Heart left ventricle (tissue), 16 donors: ENCODE data around the gene YWHAE. TPM values are rescaled to one million over a fixed set of nuclear protein-coding genes. Genes with fewer than 3 reads are reported as not detected.
"Not testable (repeated sequence)": the region's sequence is repeated elsewhere in the genome, so short reads cannot be mapped to it uniquely, and the experiment has no call there.

Experiments used
- ATAC-seq, 4 donors: fragments of 200-7000 bp; cut with Tn5 transposase; one replicate each; pipeline ENCODE4 v1.9.1; 2020 to 2022; ENCODE audit warnings: moderate library complexity in 4 of 4, mild to moderate bottlenecking in 3 of 4, moderate number of reproducible peaks in 1 of 4
- DNase-seq, 5 donors: peaks; one replicate each; pipeline ENCODE4 v3.0.0-alpha.2; 2020
- H3K27ac ChIP-seq, 12 donors: fragments of 200-600 bp; sonication (generic) in 4 of 12; one replicate each; pipeline versions ENCODE4 v1.5.0 to v1.8.0; 2016 to 2022; ENCODE audit warnings: mild to moderate bottlenecking in 2 of 12
- H3K27me3 ChIP-seq, 9 donors: fragments of 200-600 bp; sonication (generic) in 2 of 9; one replicate each; pipeline versions ENCODE4 v1.5.1 to v1.8.0; 2016 to 2022; ENCODE audit warnings: mild to moderate bottlenecking in 3 of 9
- H3K36me3 ChIP-seq, 9 donors: fragments of 200-600 bp; sonication (generic) in 2 of 9; one replicate each; pipeline versions ENCODE4 v1.5.0 to v1.8.0; 2018 to 2022; ENCODE audit warnings: mild to moderate bottlenecking in 2 of 9
- H3K4me1 ChIP-seq, 12 donors: fragments of 200-600 bp; sonication (generic) in 4 of 12; one replicate each; pipeline versions ENCODE4 v1.5.0 to v1.8.0; 2016 to 2022; ENCODE audit warnings: mild to moderate bottlenecking in 3 of 12
- H3K4me3 ChIP-seq, 12 donors: fragments of 200-600 bp; sonication (generic) in 4 of 12; one replicate each; pipeline versions ENCODE4 v1.5.0 to v1.8.0; 2017 to 2022; ENCODE audit warnings: mild to moderate bottlenecking in 9 of 12, moderate library complexity in 4 of 12
- H3K9me3 ChIP-seq, 12 donors: fragments of 200-600 bp; sonication (generic) in 4 of 12; one replicate each; pipeline versions ENCODE4 v1.5.0 to v1.8.0; 2016 to 2022; ENCODE audit warnings: mild to moderate bottlenecking in 1 of 12
- POLR2A ChIP-seq, 2 donors: fragments of 450-650 bp; IDR thresholded peaks; one replicate each; pipeline ENCODE4 v1.6.1; 2017; ENCODE audit warnings: antibody characterized with exemption in 2 of 2, mild to moderate bottlenecking in 2 of 2, moderate library complexity in 2 of 2
- WGBS, 4 donors: extraction: QIAGEN DNeasy Blood & Tissue Kit in 2 of 4; methylation state at CpG; one replicate each; pipeline versions ENCODE4 v1.1.5 to v1.1.7; 2013 to 2018; 5-methylcytosine and 5-hydroxymethylcytosine counted together
- intact Hi-C, 10 donors: fragments of 100-400 bp; cut with DNase I; formaldehyde crosslinking; loops; one replicate each; pipeline versions ENCODE4 v1.11.1 to v1.14.2; 2022
- polyA plus RNA-seq, 2 donors: library from polyadenylated mRNA; stranded (reverse); fragments of 200-250 nt; gene quantifications; one replicate each; pipeline ENCODE4 v1.2.3, GENCODE V29; 2013
- total RNA-seq, 9 donors: library from RNA; depleted of rRNA in 2 of 9; stranded (reverse); fragments of >200 nt in 2 of 9; fragmentation: NEBNext Ultra II Directional in 3 of 9; extraction: Animal tissue kit (Norgen Biotek cat#: 25700) in 3 of 9; gene quantifications; one replicate each; pipeline versions ENCODE4 v1.1.0 to v1.2.4, GENCODE V29; 2016 to 2023
- TF ChIP-seq, protein P1 (sequence below), 12 donors: fragments of 200-600 bp; sonication (generic) in 4 of 12; IDR thresholded peaks; one replicate each; pipeline versions ENCODE4 v1.5.0 to v1.8.0; 2018 to 2022; ENCODE audit warnings: antibody characterized with exemption in 12 of 12, mild to moderate bottlenecking in 5 of 12
- donor health status: ischemic (EF 13 %, LVEDD 7.1; RV severe dilation, severe dysfunction).
- donor health status: healthy with polysubstance abuse.
- donor health status: DM: no; HTN: yes; CAD: no.
- donor health status: DM: no; HTN: no; CAD: no.
- donor health status: ischemic (EF 25% LVEDD 6.9; RV normal size, moderate dysfunction).
- donor health status: ischemic (EF 25% LVEDD 5.7; RV mildly dilated, moderate dysfunction).
- donor health status: healthy.
- donor health status: DM: yes; HTN: yes; CAD: no.
- donor health status: ischemic (EF 35%, LVEDD 5.7; RV mildly dilated, moderate dysfunction).
- donor health status: nonischemic (EF 11% LVEDD 7.7; RV severe dilation, severe dysfunction).
- donor health status: DM: yes; HTN: yes; CAD: no.
- donor health status: PGD.
- donor health status: ischemic (EF 29% LVEDD 5.4; RV normal size, mild dysfunction).
- donor health status: nonischemic (EF 23%, LVEDD 6.1; RV moderate dilation, normal function).

YWHAE gene
- total and polyA plus RNA-seq, 11 donors: 401 to 1,150 (median 618) TPM

- Histone ChIP-seq H3K9me3 (no peaks in the 10 kb centered on the region), H3K27ac (peak overlapping the region in 7 of 12 donors; percentile 27 to 82 (median 72)), H3K4me1 (peaks cover 0 to 54% (median 37%) of the 10 kb centered on the region in 12 donors), H3K4me3 (no peak overlapping the region), H3K36me3 (peaks cover 0 to 31% (median 0%) of the 10 kb centered on the region in 9 donors), H3K27me3 (no peaks in the 10 kb centered on the region)
- 89 to 94% (median 92%) methylated on average over 12 of the region's 12 CpGs for WGBS, 4 donors
- TF ChIP-seq, protein P1, sequence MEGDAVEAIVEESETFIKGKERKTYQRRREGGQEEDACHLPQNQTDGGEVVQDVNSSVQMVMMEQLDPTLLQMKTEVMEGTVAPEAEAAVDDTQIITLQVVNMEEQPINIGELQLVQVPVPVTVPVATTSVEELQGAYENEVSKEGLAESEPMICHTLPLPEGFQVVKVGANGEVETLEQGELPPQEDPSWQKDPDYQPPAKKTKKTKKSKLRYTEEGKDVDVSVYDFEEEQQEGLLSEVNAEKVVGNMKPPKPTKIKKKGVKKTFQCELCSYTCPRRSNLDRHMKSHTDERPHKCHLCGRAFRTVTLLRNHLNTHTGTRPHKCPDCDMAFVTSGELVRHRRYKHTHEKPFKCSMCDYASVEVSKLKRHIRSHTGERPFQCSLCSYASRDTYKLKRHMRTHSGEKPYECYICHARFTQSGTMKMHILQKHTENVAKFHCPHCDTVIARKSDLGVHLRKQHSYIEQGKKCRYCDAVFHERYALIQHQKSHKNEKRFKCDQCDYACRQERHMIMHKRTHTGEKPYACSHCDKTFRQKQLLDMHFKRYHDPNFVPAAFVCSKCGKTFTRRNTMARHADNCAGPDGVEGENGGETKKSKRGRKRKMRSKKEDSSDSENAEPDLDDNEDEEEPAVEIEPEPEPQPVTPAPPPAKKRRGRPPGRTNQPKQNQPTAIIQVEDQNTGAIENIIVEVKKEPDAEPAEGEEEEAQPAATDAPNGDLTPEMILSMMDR (IDR thresholded peaks at IDR 0.05): no peak
- TF ChIP-seq POLR2A (IDR thresholded peaks at IDR 0.05): no peak
- no peak for ATAC-seq
- no peak for DNase-seq
- intact Hi-C loops: loop anchor here in 3 of 10 donors (5.0 kb wide), 2 partner anchors 44 to 74 kb away; partner anchors contain the start of gene YWHAE (in 2 of the 3)
These were observed 46.2 kb upstream of the YWHAE start for GRCh38 chr17:1446201-1446600.

DNA sequence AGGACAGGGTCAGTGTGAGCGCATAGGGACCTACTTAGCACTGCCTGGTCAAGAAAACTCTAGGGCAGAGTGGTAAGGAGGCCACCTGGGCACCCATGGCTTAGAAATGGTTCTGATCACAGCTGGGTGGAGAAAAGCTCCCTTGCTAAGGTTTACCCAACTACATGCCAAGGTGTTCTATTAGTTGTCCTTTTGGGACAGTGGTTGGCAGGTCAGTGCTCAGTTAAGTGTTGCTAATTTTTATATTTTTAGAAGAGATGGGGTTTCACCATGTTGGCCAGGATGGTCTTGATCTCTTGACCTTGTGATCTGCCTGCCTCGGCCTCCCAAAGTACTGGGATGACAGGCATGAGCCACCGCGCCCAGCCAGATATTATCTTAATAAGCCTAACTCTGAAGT, 45.7 kb upstream of the YWHAE start:
- H3K4me3 ChIP-seq, H3K27me3 ChIP-seq, DNase-seq, H3K9me3 ChIP-seq: not testable (repeated sequence)
- 66 to 95% (median 90%) methylated on average over 4 of the region's 4 CpGs for WGBS, 4 donors
- peaks cover 0 to 36% (median 0%) of the 10 kb centered on the region in 9 donors for H3K36me3 ChIP-seq
- peak overlapping the region in 1 of 12 donors; percentile 28 for H3K27ac ChIP-seq
- ATAC-seq: peak in 1 of 4 donors; percentile 27
- intact Hi-C loops: loop anchor here in 3 of 10 donors (5.0 kb wide), 2 partner anchors 43 to 73 kb away; partner anchors contain the start of gene YWHAE (in 2 of the 3)
- H3K4me1 ChIP-seq: peaks cover 0 to 52% (median 36%) of the 10 kb centered on the region in 12 donors

DNA sequence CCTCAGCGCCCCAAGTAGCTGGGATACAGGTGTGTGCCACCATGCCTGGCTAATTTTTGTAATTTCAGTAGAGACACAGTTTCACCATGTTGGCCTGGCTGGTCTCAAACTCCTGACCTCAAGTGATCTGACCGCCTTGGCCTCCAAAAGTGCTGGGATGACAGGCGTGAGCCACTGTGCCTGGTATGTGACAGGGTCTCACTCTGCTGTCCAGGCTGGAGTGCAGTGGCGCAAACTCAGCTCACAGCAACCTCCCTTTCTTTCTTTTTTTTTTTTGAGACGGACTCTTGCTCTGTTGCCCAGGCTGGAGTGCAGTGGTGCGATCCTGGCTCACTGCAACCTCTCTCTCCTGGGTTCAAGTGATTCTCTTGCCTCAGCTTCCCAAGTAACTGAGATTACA, 42.7 kb upstream of the YWHAE start:
- H3K27me3 ChIP-seq, H3K9me3 ChIP-seq, intact Hi-C loops, ATAC-seq, H3K4me3 ChIP-seq, H3K27ac ChIP-seq: not testable (repeated sequence)
- peak in 1 of 5 donors; percentile 9 for DNase-seq
- Histone ChIP-seq H3K4me1 (peaks cover 1 to 43% (median 25%) of the 10 kb centered on the region in 12 donors), H3K36me3 (peaks cover 0 to 31% (median 0%) of the 10 kb centered on the region in 9 donors)
- WGBS, 4 donors: 93 to 99% (median 96%) methylated on average over 6 of the region's 6 CpGs

DNA sequence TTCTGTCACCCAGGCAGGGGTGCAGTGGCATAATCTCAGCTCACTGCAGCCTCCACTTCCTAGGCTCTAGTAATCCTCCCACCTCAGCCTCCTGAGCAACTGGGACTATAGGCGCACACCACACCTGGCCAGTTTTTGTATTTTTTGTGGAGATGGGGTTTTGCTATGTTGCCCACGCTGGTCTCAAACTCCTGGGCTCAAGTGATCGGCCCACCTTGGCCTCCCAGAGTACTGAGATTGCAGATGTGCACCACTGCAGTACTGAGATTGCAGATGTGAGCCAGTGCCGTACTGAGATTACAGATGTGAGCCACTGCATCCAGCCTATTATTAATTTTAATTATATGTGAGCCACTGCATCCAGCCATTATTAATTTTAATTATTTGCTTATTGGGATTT, 42.2 kb upstream of the YWHAE start:
- DNase-seq (no peak), ATAC-seq (no peak)
- intact Hi-C loops: no loop called here
- H3K9me3 ChIP-seq: no peaks in the 10 kb centered on the region
- no peak overlapping the region for H3K4me3 ChIP-seq
- H3K4me1 ChIP-seq: peaks cover 0 to 37% (median 20%) of the 10 kb centered on the region in 12 donors
- H3K36me3 ChIP-seq: peaks cover 0 to 35% (median 1%) of the 10 kb centered on the region in 9 donors
- H3K27ac ChIP-seq: no peak overlapping the region
- TF ChIP-seq, protein P1 (IDR thresholded peaks at IDR 0.05): no peak
- no peak for TF ChIP-seq POLR2A (IDR thresholded peaks at IDR 0.05)
- WGBS, 4 donors: 96 to 98% (median 97%) methylated on average over 4 of the region's 4 CpGs
- no peaks in the 10 kb centered on the region for H3K27me3 ChIP-seq

DNA sequence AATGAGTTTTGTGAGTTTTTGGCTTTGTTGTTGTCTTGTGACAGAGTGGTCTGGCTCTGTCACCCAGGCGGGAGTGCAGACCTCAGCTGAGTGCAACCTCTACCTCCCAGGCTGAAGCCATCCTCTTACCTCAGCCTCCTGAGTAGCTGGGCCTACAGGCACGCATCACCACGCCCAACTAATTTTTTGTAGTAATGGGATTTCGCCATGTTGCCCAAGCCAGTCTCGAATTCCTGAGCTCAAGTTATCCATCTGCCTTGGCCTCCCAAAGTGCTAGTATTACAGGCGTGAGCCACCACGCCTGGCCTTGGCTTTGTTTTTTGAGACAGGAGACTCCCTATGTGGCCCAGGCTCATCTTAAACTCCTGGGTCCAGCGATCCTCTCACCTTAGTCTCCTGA, 40.9 kb upstream of the YWHAE start:
- TF ChIP-seq, protein P1 (IDR thresholded peaks at IDR 0.05): no peak
- TF ChIP-seq POLR2A (IDR thresholded peaks at IDR 0.05): no peak
- Histone ChIP-seq H3K4me3 (no peak overlapping the region), H3K36me3 (peaks cover 0 to 42% (median 14%) of the 10 kb centered on the region in 9 donors), H3K4me1 (peaks cover 0 to 30% (median 12%) of the 10 kb centered on the region in 12 donors), H3K27me3 (no peaks in the 10 kb centered on the region), H3K27ac (no peak overlapping the region), H3K9me3 (no peaks in the 10 kb centered on the region)
- ATAC-seq (no peak), DNase-seq (peak in 1 of 5 donors; percentile 8)
- WGBS, 4 donors: 94 to 98% (median 96%) methylated on average over 6 to 8 of the region's 8 CpGs
- intact Hi-C loops: no loop called here
